Thoracic aorta (tissue), 2 donors: ENCODE data around the gene NAV3. TPM values are rescaled to one million over a fixed set of nuclear protein-coding genes. Genes with fewer than 3 reads are reported as not detected.

Experiments used
- ATAC-seq: fragments of 150-250 bp; one replicate; pipeline ENCODE4 v1.8.0; 2017; ENCODE audit warnings: low read depth; ENCODE audit not compliant: insufficient number of reproducible peaks, low FRiP score
- DNase-seq: peaks from one replicate; pipeline ENCODE4 v3.0.0-alpha.2; 2020; ENCODE audit warnings: low spot score
- H3K27ac ChIP-seq, 2 donors: fragments of 200-600 bp; sonication (generic); 1 replicate in 1 of 2; 2 replicates in 1 of 2; pipeline ENCODE4 v1.5.1; 2016; ENCODE audit warnings: mild to moderate bottlenecking in 2 of 2, moderate library complexity in 2 of 2
- H3K27me3 ChIP-seq: fragments of 200-600 bp; sonication (generic); replicated peaks from 2 replicates; pipeline ENCODE4 v1.6.0; 2016; ENCODE audit warnings: mild to moderate bottlenecking; ENCODE audit not compliant: insufficient read depth
- H3K36me3 ChIP-seq: fragments of 200-600 bp; sonication (generic); one replicate; pipeline ENCODE4 v1.5.1; 2016
- H3K4me1 ChIP-seq, 2 donors: fragments of 200-600 bp; sonication (generic); 1 replicate in 1 of 2; 2 replicates in 1 of 2; pipeline versions ENCODE4 v1.5.1 to v1.6.0; 2016; ENCODE audit warnings: low read depth in 2 of 2, mild to moderate bottlenecking in 1 of 2; ENCODE audit not compliant: control insufficient read depth in 1 of 2
- H3K4me3 ChIP-seq: fragments of 200-600 bp; sonication (generic); 2 replicates; pipeline ENCODE4 v1.5.1; 2016; ENCODE audit warnings: mild to moderate bottlenecking
- H3K9me3 ChIP-seq: fragments of 200-600 bp; sonication (generic); 2 replicates; pipeline ENCODE4 v1.5.1; 2016
- CTCF ChIP-seq: fragments of 200-600 bp; sonication (generic); IDR thresholded peaks from one replicate; pipeline ENCODE4 v1.5.1; 2019; ENCODE audit warnings: antibody characterized with exemption
- total RNA-seq, 2 donors: library from RNA; depleted of rRNA; stranded (reverse); fragments of >200 nt; gene quantifications; one replicate each; pipeline versions ENCODE4 v1.1.0 to v1.2.3, GENCODE V29; 2016

NAV3 gene
- total RNA-seq, 2 donors from 2014 or later = 9.3 to 11.6 TPM

GRCh38 chr12:77915071-77915600, 84.4 kb downstream of the NAV3 start:
- H3K27ac ChIP-seq = no peak overlapping the region
- H3K27me3 ChIP-seq = no peaks in the 10 kb centered on the region
- DNase-seq = no peak
- no peak for TF ChIP-seq CTCF
- no peaks in the 10 kb centered on the region for H3K36me3 ChIP-seq
- H3K4me1 ChIP-seq = no peaks in the 10 kb centered on the region
- no peak for ATAC-seq
- H3K4me3 ChIP-seq = no peak overlapping the region
- no peaks in the 10 kb centered on the region for H3K9me3 ChIP-seq

- no peak for TF ChIP-seq CTCF
Observed at GRCh38 chr12:77916276-77916675, 85.6 kb downstream of the NAV3 start.

GRCh38 chr12:77918046-77918445, 87.4 kb downstream of the NAV3 start:
- DNase-seq (no peak), ATAC-seq (no peak)
- no peak for TF ChIP-seq CTCF
- Histone ChIP-seq H3K4me3 (no peak overlapping the region), H3K4me1 (no peaks in the 10 kb centered on the region), H3K27ac (no peak overlapping the region), H3K27me3 (no peaks in the 10 kb centered on the region), H3K9me3 (no peaks in the 10 kb centered on the region), H3K36me3 (no peaks in the 10 kb centered on the region)

More at GRCh38 chr12:77916276-77916675, 85.6 kb downstream of the NAV3 start:
- Histone ChIP-seq H3K9me3 (no peaks in the 10 kb centered on the region), H3K27ac (no peak overlapping the region), H3K27me3 (no peaks in the 10 kb centered on the region), H3K36me3 (no peaks in the 10 kb centered on the region), H3K4me3 (no peak overlapping the region), H3K4me1 (no peaks in the 10 kb centered on the region)
- no peak for ATAC-seq
- DNase-seq = no peak

- no peak for ATAC-seq
- no peaks in the 10 kb centered on the region for H3K4me1 ChIP-seq
- H3K36me3 ChIP-seq = no peaks in the 10 kb centered on the region
- no peak overlapping the region for H3K4me3 ChIP-seq
- no peaks in the 10 kb centered on the region for H3K27me3 ChIP-seq
- TF ChIP-seq CTCF = no peak
- H3K9me3 ChIP-seq = no peaks in the 10 kb centered on the region
- no peak for DNase-seq
- no peak overlapping the region for H3K27ac ChIP-seq
Observed at GRCh38 chr12:77919450-77919849, 88.8 kb downstream of the NAV3 start.

- DNase-seq (no peak), ATAC-seq (no peak)
- Histone ChIP-seq H3K36me3 (no peaks in the 10 kb centered on the region), H3K27ac (no peak overlapping the region), H3K9me3 (no peaks in the 10 kb centered on the region), H3K4me3 (no peak overlapping the region), H3K27me3 (no peaks in the 10 kb centered on the region), H3K4me1 (no peaks in the 10 kb centered on the region)
- TF ChIP-seq CTCF = no peak
Observed at GRCh38 chr12:77923882-77924281, 93.2 kb downstream of the NAV3 start.
